Left hindlimb (tissue), 1 donor: ENCODE measurements around the gene CPNE4.

Experiments
- DNase-seq: peaks from one replicate; pipeline ENCODE4 v3.0.0-alpha.2; 2018

The CPNE4 gene

GRCh38 chr3:131669600-131669999 lies 365.2 kb downstream of the CPNE4 start:
- DNase-seq = no peak

- no peak for DNase-seq
Observed at GRCh38 chr3:131658771-131659170, 376.0 kb downstream of the CPNE4 start.

- DNase-seq = no peak
Observed at GRCh38 chr3:131658115-131658514, 376.7 kb downstream of the CPNE4 start.

- no peak for DNase-seq
Observed at GRCh38 chr3:131655070-131655690, 379.6 kb downstream of the CPNE4 start.

- no peak for DNase-seq
Observed at GRCh38 chr3:131645638-131646037, 389.2 kb downstream of the CPNE4 start.

- no peak for DNase-seq
Observed at GRCh38 chr3:131636266-131636775, 398.5 kb downstream of the CPNE4 start.

- DNase-seq = no peak
Observed at GRCh38 chr3:131630807-131631206, 404.0 kb downstream of the CPNE4 start.

GRCh38 chr3:131630097-131630496 lies 404.7 kb downstream of the CPNE4 start:
- DNase-seq = no peak

GRCh38 chr3:131623431-131623830 lies 411.4 kb downstream of the CPNE4 start:
- DNase-seq = no peak

- no peak for DNase-seq
Observed at GRCh38 chr3:131622726-131623125, 412.1 kb downstream of the CPNE4 start.

- no peak for DNase-seq
Observed at GRCh38 chr3:131620977-131621376, 413.8 kb downstream of the CPNE4 start.

- DNase-seq = no peak
Observed at GRCh38 chr3:131619821-131620220, 415.0 kb downstream of the CPNE4 start.

GRCh38 chr3:131616719-131617118 lies 418.1 kb downstream of the CPNE4 start:
- DNase-seq = no peak

GRCh38 chr3:131612745-131613144 lies 422.1 kb downstream of the CPNE4 start:
- DNase-seq = no peak

- no peak for DNase-seq
Observed at GRCh38 chr3:131610174-131610573, 424.6 kb downstream of the CPNE4 start.

GRCh38 chr3:131608741-131609140 lies 426.1 kb downstream of the CPNE4 start:
- DNase-seq = no peak

GRCh38 chr3:131608296-131608695 lies 426.5 kb downstream of the CPNE4 start:
- no peak for DNase-seq

- DNase-seq = no peak
Observed at GRCh38 chr3:131605916-131606315, 428.9 kb downstream of the CPNE4 start.

GRCh38 chr3:131602011-131602779 lies 432.6 kb downstream of the CPNE4 start:
- DNase-seq = no peak

GRCh38 chr3:131597816-131598215 lies 437.0 kb downstream of the CPNE4 start:
- DNase-seq = no peak

GRCh38 chr3:131596884-131597283 lies 437.9 kb downstream of the CPNE4 start:
- no peak for DNase-seq

- peak; percentile 48 for DNase-seq
Observed at GRCh38 chr3:131591394-131592014, 443.3 kb downstream of the CPNE4 start.

- DNase-seq = no peak
Observed at GRCh38 chr3:131586277-131586676, 448.5 kb downstream of the CPNE4 start.

- DNase-seq = no peak
Observed at GRCh38 chr3:131582438-131582837, 452.4 kb downstream of the CPNE4 start.
